Stimulated activated CD4-positive, alpha-beta T cell treated with anti-CD3 and anti-CD28 coated beads, Interleukin-12 subunit alpha, Interleukin-12 subunit beta, amount 100 ng/mL, for 48 hours (primary cell): Measurements from ENCODE around the gene PRTG.
"Not testable (repeated sequence)": the region's sequence is repeated elsewhere in the genome, so short reads cannot be mapped to it uniquely, and the experiment has no call there.

Experiments used
- DNase-seq, 3 donors: peaks; one replicate each; pipeline ENCODE4 v3.0.0-alpha.2; 2020; ENCODE audit warnings: low read depth in 2 of 3, low spot score in 1 of 3

Gene PRTG

GRCh38 chr15:55742927-55743728 lies at the start of gene PRTG:
TSS of gene PRTG (minus strand) at chr15:55743152. CDS start at chr15:55742931, 221 bp downstream.
- no peak for DNase-seq

GRCh38 chr15:55791551-55792400 lies 48.8 kb upstream of the PRTG start:
- DNase-seq, result no peak

- peak; percentile 23 to 70 (median 47) for DNase-seq
Measured at GRCh38 chr15:55789066-55789660, 46.2 kb upstream of the PRTG start.

GRCh38 chr15:55786341-55786740 lies 43.4 kb upstream of the PRTG start:
- no peak for DNase-seq

- DNase-seq, result not testable (repeated sequence)
Measured at GRCh38 chr15:55785593-55785992, 42.6 kb upstream of the PRTG start.

- no peak for DNase-seq
Measured at GRCh38 chr15:55784286-55784685, 41.3 kb upstream of the PRTG start.

- no peak for DNase-seq
Measured at GRCh38 chr15:55782901-55783300, 39.9 kb upstream of the PRTG start.

- DNase-seq, result no peak
Measured at GRCh38 chr15:55780292-55780691, 37.3 kb upstream of the PRTG start.

- no peak for DNase-seq
Measured at GRCh38 chr15:55778932-55779331, 36.0 kb upstream of the PRTG start.

GRCh38 chr15:55775316-55775715 lies 32.4 kb upstream of the PRTG start:
- DNase-seq, result no peak

GRCh38 chr15:55774113-55774970 lies 31.4 kb upstream of the PRTG start:
- DNase-seq, result peak; percentile 14 to 49 (median 20)

GRCh38 chr15:55770806-55771205 lies 27.9 kb upstream of the PRTG start:
- DNase-seq, result no peak

GRCh38 chr15:55770261-55770660 lies 27.3 kb upstream of the PRTG start:
- no peak for DNase-seq

GRCh38 chr15:55768670-55769185 lies 25.8 kb upstream of the PRTG start:
- DNase-seq, result no peak

- DNase-seq, result no peak
Measured at GRCh38 chr15:55766676-55767075, 23.7 kb upstream of the PRTG start.

GRCh38 chr15:55764398-55764797 lies 21.4 kb upstream of the PRTG start:
- no peak for DNase-seq

- no peak for DNase-seq
Measured at GRCh38 chr15:55758580-55758986, 15.6 kb upstream of the PRTG start.

- not testable (repeated sequence) for DNase-seq
Measured at GRCh38 chr15:55753433-55753832, 10.5 kb upstream of the PRTG start.

GRCh38 chr15:55750706-55751105 lies 7.8 kb upstream of the PRTG start:
- no peak for DNase-seq
